Natural killer cell (primary cell): Measurements from ENCODE around the gene MVB12B. TPM values are rescaled to one million over a fixed set of nuclear protein-coding genes. Genes with fewer than 3 reads are reported as not detected.
A peak's percentile ranks its signal among the peaks of the same experiment; 100 is the strongest.

ENCODE experiments used
- ATAC-seq, 3 donors: fragments of 150-1000 bp in 2 of 3; fragments of 200-7000 bp in 1 of 3; cut with Tn5 transposase; 1 replicate in 1 of 3; 2 replicates in 2 of 3; pipeline ENCODE4 v1.10.0; 2021; ENCODE audit warnings: mild to moderate bottlenecking in 2 of 3, moderate library complexity in 2 of 3
- DNase-seq, 2 donors: peaks; one replicate each; pipeline versions ENCODE4 v3.0.0 to v3.0.0-alpha.2; 2013 to 2021; ENCODE audit warnings: mixed read lengths in 1 of 2
- H3K27ac ChIP-seq: one replicate; pipeline ENCODE4 v1.5.1; 2013; ENCODE audit warnings: mild to moderate bottlenecking, low read length
- H3K27me3 ChIP-seq: one replicate; pipeline ENCODE4 v1.6.1; 2013; ENCODE audit warnings: low read length; ENCODE audit not compliant: control insufficient read depth, insufficient read depth
- H3K36me3 ChIP-seq: one replicate; pipeline ENCODE4 v1.6.1; 2013; ENCODE audit warnings: low read length; ENCODE audit not compliant: control insufficient read depth, insufficient read depth
- H3K4me1 ChIP-seq: one replicate; pipeline ENCODE4 v1.6.1; 2013; ENCODE audit warnings: low read length; ENCODE audit not compliant: control insufficient read depth, insufficient read depth
- H3K4me3 ChIP-seq: one replicate; pipeline ENCODE4 v1.5.1; 2013; ENCODE audit warnings: low read length
- H3K9me3 ChIP-seq: one replicate; pipeline ENCODE4 v1.6.1; 2013; ENCODE audit warnings: low read length; ENCODE audit not compliant: control insufficient read depth, insufficient read depth
- H3K27ac Mint-ChIP-seq, 2 donors: one replicate each; pipeline ENCODE4 v1.8.0; 2022; ENCODE audit warnings: mild to moderate bottlenecking in 2 of 2, mixed read lengths in 2 of 2, moderate library complexity in 1 of 2
- H3K27me3 Mint-ChIP-seq, 2 donors: one replicate each; pipeline ENCODE4 v1.8.0; 2022; ENCODE audit warnings: low read depth in 2 of 2, mixed read lengths in 2 of 2
- H3K36me3 Mint-ChIP-seq: one replicate; pipeline ENCODE4 v1.8.0; 2022; ENCODE audit warnings: mixed read lengths
- H3K4me1 Mint-ChIP-seq, 2 donors: one replicate each; pipeline ENCODE4 v1.8.0; 2022; ENCODE audit warnings: mixed read lengths in 2 of 2
- H3K4me3 Mint-ChIP-seq: one replicate; pipeline ENCODE4 v1.8.0; 2022; ENCODE audit warnings: mild to moderate bottlenecking, moderate library complexity, mixed read lengths
- H3K9me3 Mint-ChIP-seq, 2 donors: one replicate each; pipeline ENCODE4 v1.8.0; 2022; ENCODE audit warnings: mixed read lengths in 2 of 2
- WGBS: methylation state at CpG from one replicate; pipeline ENCODE4 v1.1.7; 2013; ENCODE audit warnings: missing lambda C conversion rate; ENCODE audit not compliant: insufficient coverage; 5-methylcytosine and 5-hydroxymethylcytosine counted together
- intact Hi-C: fragments of 100-400 bp; cut with micrococcal nuclease; formaldehyde crosslinking; loops from one replicate; pipeline ENCODE4 v1.14.2; 2022
- total RNA-seq, 4 donors: library from RNA; stranded (reverse); fragments of 120-200 nt in 1 of 4; gene quantifications; one replicate each; pipeline versions ENCODE4 v1.2.3 to v1.2.4, GENCODE V29; 2013 to 2022
- TF ChIP-seq, protein P1 (sequence below): fragments of 200-600 bp; IDR thresholded peaks from one replicate; pipeline ENCODE4 v1.8.0; 2022; ENCODE audit warnings: antibody characterized with exemption

The MVB12B gene
- total RNA-seq, 3 donors from 2014 or later (not counting 1 experiment from before 2014, with no cell fraction given) = 2.0 to 13.0 (median 7.8) TPM

DNA sequence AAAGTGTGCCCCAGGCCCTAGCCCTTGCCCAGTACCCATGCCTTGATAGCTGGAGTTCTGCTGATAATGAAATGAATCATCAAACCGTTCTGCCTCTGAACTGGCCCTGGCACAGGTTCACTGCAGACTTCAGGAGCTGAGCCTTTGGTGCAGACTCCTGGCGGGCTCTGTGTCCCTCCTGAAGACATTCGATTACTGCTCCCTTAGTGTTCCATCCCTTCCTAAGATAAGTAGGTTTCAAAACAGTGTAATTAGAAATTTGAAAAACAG lies 97.2 kb downstream of the MVB12B start:
- H3K27me3 ChIP-seq = no peaks in the 10 kb centered on the region
- H3K36me3 ChIP-seq = no peaks in the 10 kb centered on the region
- H3K27ac ChIP-seq = no peak overlapping the region
- Mint-ChIP-seq H3K4me1 (peaks cover 13 to 14% of the 10 kb centered on the region in 2 donors), H3K27me3 (peaks cover 18 to 23% of the 10 kb centered on the region in 2 donors), H3K4me3 (no peak overlapping the region), H3K36me3 (no peaks in the 10 kb centered on the region), H3K27ac (no peak overlapping the region), H3K9me3 (no peaks in the 10 kb centered on the region)
- ATAC-seq (no peak), DNase-seq (no peak)
- H3K4me1 ChIP-seq = peaks cover 25% of the 10 kb centered on the region
- TF ChIP-seq, protein P1, sequence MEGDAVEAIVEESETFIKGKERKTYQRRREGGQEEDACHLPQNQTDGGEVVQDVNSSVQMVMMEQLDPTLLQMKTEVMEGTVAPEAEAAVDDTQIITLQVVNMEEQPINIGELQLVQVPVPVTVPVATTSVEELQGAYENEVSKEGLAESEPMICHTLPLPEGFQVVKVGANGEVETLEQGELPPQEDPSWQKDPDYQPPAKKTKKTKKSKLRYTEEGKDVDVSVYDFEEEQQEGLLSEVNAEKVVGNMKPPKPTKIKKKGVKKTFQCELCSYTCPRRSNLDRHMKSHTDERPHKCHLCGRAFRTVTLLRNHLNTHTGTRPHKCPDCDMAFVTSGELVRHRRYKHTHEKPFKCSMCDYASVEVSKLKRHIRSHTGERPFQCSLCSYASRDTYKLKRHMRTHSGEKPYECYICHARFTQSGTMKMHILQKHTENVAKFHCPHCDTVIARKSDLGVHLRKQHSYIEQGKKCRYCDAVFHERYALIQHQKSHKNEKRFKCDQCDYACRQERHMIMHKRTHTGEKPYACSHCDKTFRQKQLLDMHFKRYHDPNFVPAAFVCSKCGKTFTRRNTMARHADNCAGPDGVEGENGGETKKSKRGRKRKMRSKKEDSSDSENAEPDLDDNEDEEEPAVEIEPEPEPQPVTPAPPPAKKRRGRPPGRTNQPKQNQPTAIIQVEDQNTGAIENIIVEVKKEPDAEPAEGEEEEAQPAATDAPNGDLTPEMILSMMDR = no peak
- WGBS = 86% methylated on average over 2 of the region's 3 CpGs
- intact Hi-C loops = no loop called here
- H3K9me3 ChIP-seq = no peaks in the 10 kb centered on the region
- H3K4me3 ChIP-seq = no peak overlapping the region

DNA sequence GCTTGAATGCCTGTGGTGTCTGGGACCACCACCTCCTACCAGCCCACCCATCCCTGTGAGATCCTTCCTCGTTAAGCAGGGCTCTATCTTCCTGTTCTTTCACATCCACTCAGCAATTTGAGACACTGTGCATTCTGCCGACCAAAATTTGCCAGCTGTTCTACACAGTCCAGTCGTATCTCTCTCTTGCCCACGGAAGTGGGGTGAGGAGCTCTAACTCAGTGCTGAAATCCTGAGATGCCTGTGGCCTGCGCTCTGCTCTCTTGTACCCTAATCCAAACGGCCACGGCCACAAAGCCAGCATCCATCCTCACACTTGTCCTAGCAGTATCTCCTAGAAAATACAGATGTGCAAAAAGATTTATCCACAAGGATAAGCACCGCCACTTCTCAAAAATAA lies 97.9 kb downstream of the MVB12B start:
- Mint-ChIP-seq H3K27me3 (peaks cover 16 to 23% of the 10 kb centered on the region in 2 donors), H3K36me3 (no peaks in the 10 kb centered on the region)
- intact Hi-C loops = no loop called here

DNA sequence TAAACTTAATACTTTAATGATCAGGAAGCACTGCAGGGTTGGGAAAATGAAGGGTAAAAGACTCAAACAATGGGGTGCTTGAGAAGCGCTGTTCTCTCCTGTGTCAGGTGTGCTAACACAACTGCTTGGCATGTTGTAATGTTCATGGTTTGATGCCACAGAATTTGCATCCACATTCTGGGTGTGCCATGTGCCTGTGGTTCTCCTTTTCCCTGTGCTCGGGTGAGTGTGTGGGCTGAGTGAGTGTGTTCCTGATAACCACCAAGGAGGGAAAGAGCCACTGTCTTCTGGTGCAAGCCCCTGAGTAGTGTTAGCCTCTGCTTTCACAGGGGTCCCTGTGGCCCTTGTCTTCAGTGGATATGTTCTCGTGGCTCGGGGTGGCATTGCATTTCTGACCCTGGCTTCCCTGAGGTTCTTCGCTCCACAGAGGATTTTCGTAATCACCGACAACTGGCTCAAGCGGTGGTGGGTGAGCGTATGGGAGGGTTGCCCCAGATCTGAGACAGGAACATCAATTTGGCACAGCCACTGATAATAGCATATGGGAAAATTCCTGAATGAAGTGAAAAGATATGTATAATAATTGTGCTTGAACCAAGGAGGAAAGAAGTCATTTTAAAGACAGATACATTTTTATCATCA lies 102.0 kb downstream of the MVB12B start:
- Mint-ChIP-seq H3K36me3 (no peaks in the 10 kb centered on the region), H3K27me3 (peaks cover 7 to 8% of the 10 kb centered on the region in 2 donors), H3K27ac (no peak overlapping the region), H3K9me3 (no peaks in the 10 kb centered on the region), H3K4me3 (no peak overlapping the region), H3K4me1 (peaks cover 0 to 10% of the 10 kb centered on the region in 2 donors)
- ATAC-seq = peak in 1 of 3 donors; percentile 55
- H3K36me3 ChIP-seq = no peaks in the 10 kb centered on the region
- no peaks in the 10 kb centered on the region for H3K27me3 ChIP-seq
- peaks cover 7% of the 10 kb centered on the region for H3K4me1 ChIP-seq
- no peak for DNase-seq
- H3K27ac ChIP-seq = no peak overlapping the region
- 88% methylated on average over 9 of the region's 9 CpGs for WGBS
- H3K4me3 ChIP-seq = no peak overlapping the region
- TF ChIP-seq, protein P1 = no peak
- intact Hi-C loops = no loop called here
- no peaks in the 10 kb centered on the region for H3K9me3 ChIP-seq

More for the DNA sequence above, 97.9 kb downstream of the MVB12B start:
- Histone ChIP-seq H3K27ac (no peak overlapping the region), H3K9me3 (no peaks in the 10 kb centered on the region), H3K27me3 (no peaks in the 10 kb centered on the region), H3K4me3 (no peak overlapping the region), H3K36me3 (no peaks in the 10 kb centered on the region), H3K4me1 (peaks cover 25% of the 10 kb centered on the region)
- Mint-ChIP-seq H3K9me3 (no peaks in the 10 kb centered on the region), H3K4me3 (no peak overlapping the region), H3K4me1 (peaks cover 13 to 14% of the 10 kb centered on the region in 2 donors), H3K27ac (no peak overlapping the region)
- TF ChIP-seq, protein P1 = no peak
- no peak for DNase-seq
- 91% methylated on average over 7 of the region's 8 CpGs for WGBS
- no peak for ATAC-seq

DNA sequence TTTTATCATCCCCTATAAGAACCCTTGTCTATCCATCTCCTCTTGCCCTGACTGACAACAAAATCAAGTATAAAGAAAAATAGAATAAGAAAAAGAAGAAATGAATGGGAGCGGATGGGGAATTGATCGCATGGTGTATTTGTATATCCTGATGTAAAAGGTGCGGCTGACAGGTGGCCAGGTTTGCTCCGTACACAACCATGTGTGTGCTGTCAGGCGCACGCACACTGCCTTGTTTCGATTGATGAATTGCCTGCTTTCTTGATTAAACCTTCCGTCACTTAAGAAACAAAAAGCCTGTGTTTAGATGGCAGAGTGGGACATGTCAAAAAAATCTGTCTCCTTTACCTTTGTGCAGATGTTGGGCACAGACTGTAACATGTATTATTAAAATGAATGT lies 102.6 kb downstream of the MVB12B start:
- H3K36me3 Mint-ChIP-seq = no peaks in the 10 kb centered on the region
- H3K9me3 ChIP-seq = no peaks in the 10 kb centered on the region
- peaks cover 7 to 8% of the 10 kb centered on the region in 2 donors for H3K27me3 Mint-ChIP-seq
- intact Hi-C loops = no loop called here
- ATAC-seq (no peak), DNase-seq (no peak)
- H3K4me3 ChIP-seq = no peak overlapping the region
- H3K9me3 Mint-ChIP-seq = no peaks in the 10 kb centered on the region
- peaks cover 0 to 10% of the 10 kb centered on the region in 2 donors for H3K4me1 Mint-ChIP-seq
- no peak overlapping the region for H3K27ac ChIP-seq
- H3K4me1 ChIP-seq = peaks cover 3% of the 10 kb centered on the region
- TF ChIP-seq, protein P1 = no peak
- no peaks in the 10 kb centered on the region for H3K36me3 ChIP-seq
- no peak overlapping the region for H3K4me3 Mint-ChIP-seq
- 98% methylated on average over 8 of the region's 8 CpGs for WGBS
- no peak overlapping the region for H3K27ac Mint-ChIP-seq
- H3K27me3 ChIP-seq = no peaks in the 10 kb centered on the region
